Loucy (cell line): ENCODE results near the gene DRICH1.

Source experiments
- EZH2phosphoT487 ChIP-seq: fragments of 200-600 bp; IDR thresholded peaks from 2 replicates; pipeline ENCODE4 v1.6.1; 2018; ENCODE audit warnings: antibody characterized with exemption, mild to moderate bottlenecking, moderate library complexity, borderline replicate concordance
- TF ChIP-seq, protein P1 (sequence below): fragments of 200-600 bp; sonication (generic); conservative IDR thresholded peaks from 2 replicates; pipeline ENCODE4 v1.5.1; 2014; ENCODE audit warnings: mild to moderate bottlenecking, antibody characterized with exemption, low read length

GRCh38 chr22:23563111-23563510 is 69.0 kb downstream of the DRICH1 start:
- TF ChIP-seq, protein P1, sequence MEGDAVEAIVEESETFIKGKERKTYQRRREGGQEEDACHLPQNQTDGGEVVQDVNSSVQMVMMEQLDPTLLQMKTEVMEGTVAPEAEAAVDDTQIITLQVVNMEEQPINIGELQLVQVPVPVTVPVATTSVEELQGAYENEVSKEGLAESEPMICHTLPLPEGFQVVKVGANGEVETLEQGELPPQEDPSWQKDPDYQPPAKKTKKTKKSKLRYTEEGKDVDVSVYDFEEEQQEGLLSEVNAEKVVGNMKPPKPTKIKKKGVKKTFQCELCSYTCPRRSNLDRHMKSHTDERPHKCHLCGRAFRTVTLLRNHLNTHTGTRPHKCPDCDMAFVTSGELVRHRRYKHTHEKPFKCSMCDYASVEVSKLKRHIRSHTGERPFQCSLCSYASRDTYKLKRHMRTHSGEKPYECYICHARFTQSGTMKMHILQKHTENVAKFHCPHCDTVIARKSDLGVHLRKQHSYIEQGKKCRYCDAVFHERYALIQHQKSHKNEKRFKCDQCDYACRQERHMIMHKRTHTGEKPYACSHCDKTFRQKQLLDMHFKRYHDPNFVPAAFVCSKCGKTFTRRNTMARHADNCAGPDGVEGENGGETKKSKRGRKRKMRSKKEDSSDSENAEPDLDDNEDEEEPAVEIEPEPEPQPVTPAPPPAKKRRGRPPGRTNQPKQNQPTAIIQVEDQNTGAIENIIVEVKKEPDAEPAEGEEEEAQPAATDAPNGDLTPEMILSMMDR = no peak
- TF ChIP-seq EZH2phosphoT487 = no peak
